GM18867 (cell line): ENCODE measurements around the gene DENND2A.
"Not testable (repeated sequence)": the region's sequence is repeated elsewhere in the genome, so short reads cannot be mapped to it uniquely, and the experiment has no call there.

Experiments used
- ATAC-seq: cut with Tn5 transposase; IDR thresholded peaks from one replicate; pipeline ENCODE4 v1.9.1; 2021; ENCODE audit warnings: mild to moderate bottlenecking, moderate library complexity; ENCODE audit not compliant: unreplicated experiment

The DENND2A gene

DNA sequence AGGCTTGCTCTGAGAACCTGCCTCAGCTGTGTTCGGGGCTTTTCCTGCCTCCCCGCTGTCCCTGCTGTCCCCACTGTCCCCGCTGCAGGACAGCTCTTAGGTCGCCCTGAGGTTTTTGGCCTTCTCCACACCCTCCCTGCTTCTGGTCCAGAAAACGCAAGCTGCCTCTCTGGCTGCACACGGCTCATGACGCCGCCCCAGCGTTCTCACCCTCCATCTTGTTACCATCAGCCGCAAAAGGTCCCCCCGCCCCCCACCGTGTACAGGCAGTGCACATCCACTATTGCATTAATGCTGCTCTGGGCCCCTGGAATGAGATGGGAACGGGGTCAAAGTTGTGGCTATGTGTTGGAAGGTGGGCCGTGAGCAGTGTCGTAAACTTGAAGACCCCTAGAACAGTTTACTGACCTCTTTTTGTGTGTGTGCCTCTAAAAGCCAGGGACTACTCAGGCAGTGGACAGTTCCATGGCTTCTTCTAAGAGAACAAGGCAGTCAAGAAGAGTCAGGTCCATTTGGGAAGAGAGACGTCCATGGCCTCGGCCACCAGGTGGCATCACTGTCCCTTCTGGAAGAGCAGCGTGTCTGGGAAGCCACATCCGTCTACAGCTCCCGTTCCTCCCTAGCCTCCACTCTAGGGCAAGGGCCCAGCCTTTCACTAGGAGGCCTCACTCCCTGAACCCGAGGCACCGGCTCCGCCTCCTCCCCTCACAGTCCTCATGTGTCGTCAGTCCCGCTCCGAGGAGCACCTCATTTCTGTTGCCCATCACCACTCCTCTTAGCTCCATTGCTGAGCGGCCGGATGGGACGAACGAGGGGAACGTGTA lies 122.9 kb downstream of the DENND2A start:
- ATAC-seq: peak; percentile 75

DNA sequence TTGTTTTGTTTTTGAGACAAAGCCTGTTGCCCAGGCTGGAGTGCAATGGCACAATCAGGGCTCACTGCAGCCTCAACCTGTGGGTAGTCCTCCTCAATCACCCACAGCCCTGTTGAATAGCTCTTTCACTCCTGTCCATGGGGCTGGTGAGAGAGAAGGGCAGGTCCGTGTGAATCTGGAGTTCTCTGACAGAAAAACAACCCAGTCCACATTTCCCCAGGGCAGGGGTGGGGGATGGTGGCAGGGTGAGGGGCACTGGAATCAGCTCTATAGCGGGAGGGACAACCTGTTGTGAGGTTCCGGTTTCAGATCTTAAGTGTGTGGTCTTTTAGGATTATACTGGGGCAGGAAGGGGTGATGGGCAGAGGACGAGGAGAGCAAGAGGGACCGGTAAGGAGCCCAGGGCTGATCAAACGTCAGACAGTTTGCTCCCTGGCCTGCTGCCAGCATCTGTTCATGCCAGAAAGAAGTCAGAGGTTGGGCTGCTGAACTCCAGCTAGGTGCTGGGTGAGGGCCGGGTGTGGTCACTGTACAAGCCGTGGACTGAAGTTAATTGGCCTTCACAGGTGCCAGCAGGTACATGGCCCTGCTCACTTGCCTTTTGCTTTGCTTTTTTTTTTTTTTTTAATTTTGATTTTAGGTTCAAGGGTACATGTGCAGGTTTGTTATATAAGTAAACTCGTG lies 128.2 kb downstream of the DENND2A start:
- no peak for ATAC-seq

- no peak for ATAC-seq
These were observed 130.8 kb downstream of the DENND2A start for GRCh38 chr7:140509789-140510188.

- not testable (repeated sequence) for ATAC-seq
These were observed 133.1 kb downstream of the DENND2A start for GRCh38 chr7:140507556-140507955.

DNA sequence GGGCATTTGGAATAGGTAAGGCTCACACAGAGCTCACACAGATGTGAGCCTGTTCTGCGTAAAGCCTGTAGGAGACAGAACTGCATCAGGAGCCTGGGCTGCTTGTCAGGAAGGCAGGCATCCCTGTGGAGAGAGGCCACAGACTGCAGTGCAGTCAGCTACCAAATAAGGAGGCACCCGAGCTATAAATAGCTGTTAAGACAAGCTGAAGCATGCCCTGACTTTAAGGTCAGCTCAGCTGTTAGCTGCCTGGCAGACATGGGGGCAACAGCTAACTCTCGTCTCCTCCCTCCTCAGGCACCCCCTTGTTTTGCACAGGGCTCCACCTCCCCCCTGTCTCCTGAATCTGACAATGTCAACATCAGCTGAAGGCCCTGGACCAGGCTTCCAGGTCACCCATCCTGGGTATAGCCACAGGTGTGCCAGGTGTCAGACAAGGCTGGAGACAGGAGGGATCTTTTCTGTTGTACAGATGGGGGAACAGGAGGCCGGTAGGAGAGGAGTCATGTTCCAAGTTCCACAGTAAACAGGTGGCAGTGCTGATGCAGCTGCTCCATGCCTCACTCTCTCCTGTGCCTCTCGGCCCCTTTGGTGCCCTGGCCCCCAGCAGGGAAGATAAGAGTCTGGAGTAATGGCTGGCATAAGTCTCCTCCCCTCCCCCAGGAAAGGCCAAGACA lies 133.7 kb downstream of the DENND2A start:
- peak; percentile 70 for ATAC-seq

GRCh38 chr7:140501966-140502365 lies 138.6 kb downstream of the DENND2A start:
- ATAC-seq: no peak

- ATAC-seq: not testable (repeated sequence)
These were observed 142.8 kb downstream of the DENND2A start for GRCh38 chr7:140497807-140498206.

DNA sequence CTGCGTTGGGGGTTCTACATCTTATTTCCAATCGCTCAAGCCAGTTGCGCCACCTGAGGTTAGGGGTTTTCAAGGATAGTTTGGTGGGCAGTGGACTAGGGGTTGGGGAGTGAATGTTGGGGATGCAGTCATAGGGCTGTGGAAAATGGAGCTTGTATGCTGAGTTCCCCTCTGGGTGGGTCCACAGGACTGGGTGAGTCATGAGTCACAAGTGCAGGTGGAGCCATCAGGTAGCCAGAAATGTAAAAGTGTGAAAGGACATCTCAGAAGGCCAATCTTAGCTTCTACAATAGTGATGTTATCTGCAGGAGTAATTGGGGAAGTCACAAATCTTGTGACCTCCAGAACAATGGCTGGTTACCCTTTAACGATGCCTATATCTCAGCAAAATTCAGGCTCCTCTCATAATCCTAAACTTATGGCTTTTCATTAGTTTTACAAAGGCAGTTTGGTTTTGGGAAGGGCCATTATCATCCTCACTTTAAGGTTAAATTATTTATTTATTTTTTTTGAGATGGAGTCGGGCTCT lies 143.3 kb downstream of the DENND2A start:
- no peak for ATAC-seq

GRCh38 chr7:140495514-140496097 lies 145.0 kb downstream of the DENND2A start:
- ATAC-seq: no peak

DNA sequence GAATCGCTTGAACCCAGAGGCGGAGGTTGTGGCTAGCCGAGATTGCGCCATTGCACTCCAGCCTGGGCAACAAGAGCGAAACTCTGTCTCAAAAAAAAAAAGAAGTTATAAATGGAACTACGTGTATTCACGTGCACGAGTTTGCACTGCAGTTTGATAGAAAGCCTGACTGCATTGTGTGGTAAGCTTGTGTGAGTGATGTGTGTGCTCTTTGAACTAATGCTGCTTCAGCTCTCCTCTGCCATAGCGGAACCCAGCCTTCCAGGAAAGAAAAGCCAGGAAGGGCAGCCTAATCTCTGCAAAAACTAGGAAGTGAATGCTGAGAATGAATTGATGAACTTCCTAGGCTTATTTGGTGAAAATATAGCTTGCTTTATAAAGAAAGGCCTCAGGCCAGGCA lies 145.7 kb downstream of the DENND2A start:
- ATAC-seq: no peak

- ATAC-seq: no peak
These were observed 151.6 kb downstream of the DENND2A start for GRCh38 chr7:140489026-140489359.

DNA sequence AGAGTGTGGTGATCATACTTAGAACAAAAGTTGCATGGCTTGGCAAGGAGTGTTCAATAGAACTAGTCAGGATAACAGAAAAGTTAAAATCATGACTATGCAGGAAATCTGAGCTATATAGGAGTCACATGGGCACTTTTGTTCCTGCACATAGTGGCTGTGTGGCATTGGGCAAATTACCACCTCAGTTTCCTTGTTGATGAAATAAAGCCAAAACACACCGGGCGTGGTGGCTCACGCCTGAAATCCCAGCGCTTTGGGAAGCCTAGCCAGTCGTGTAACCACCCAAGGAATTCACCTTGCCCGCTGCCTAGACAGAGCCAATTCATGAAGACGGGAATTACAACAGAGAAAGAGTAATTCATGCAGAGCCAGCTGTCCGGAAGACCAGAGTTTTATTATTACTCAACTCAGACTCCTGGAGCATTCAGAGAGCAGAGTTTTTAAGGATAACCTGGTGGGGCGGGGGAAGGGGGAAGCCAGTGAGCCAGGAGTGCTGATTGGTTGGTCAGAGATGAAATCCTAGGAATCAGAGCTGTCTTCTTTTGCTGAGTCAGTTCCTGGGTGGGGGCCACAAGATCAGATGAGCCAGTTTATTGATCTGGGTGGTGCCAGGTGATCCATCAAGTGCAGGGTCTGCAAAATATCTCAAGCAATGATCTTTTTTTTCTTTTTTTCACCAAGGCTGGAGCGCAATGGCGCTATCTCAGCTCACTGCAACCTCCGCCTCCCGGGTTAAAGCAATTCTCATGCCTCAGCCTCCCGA lies 154.9 kb downstream of the DENND2A start:
- ATAC-seq: no peak

DNA sequence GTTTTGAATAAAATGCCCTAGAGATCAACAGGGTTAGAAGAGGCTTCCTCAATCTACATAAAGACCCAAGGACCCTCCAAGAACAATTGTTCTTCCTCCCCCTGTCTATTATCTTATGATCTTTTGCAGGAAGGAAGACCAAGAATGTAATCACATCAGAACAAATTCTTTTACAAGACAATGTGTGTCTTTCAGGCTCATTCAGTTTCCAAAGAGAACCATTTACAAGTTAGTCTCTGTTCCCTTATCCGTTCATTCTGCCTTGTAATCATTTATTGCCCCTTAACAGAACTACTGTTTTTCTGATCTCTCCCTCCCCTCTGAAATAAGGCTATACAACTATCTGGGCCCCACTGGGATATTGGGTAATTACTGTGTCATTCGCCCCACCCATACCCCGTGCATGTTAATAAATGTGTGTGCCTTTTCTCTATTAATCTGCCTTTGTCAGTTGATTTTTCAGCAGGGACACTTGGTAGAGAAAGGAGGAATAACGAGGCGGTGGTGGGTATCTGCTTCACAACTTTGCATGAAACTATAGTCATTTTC lies 155.6 kb downstream of the DENND2A start:
- no peak for ATAC-seq

- ATAC-seq: no peak
These were observed 156.1 kb downstream of the DENND2A start for GRCh38 chr7:140484479-140484878.

DNA sequence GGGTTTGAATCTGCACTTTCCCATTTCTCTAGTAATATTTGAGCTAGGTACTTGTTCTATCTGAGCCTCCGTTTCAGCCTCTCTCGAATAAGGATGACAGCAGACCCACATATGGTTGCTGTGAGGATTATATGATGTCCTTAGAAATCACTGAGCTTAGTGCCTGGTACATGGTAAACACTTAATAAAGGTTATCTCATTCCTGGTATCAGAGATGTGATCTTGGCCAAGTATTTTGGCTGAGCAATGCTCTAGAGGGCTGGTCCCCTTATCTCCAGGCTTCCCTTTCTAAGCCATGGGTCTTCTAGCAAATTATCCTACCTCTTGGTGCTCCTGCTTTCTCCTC lies 160.9 kb downstream of the DENND2A start:
- ATAC-seq: no peak

DNA sequence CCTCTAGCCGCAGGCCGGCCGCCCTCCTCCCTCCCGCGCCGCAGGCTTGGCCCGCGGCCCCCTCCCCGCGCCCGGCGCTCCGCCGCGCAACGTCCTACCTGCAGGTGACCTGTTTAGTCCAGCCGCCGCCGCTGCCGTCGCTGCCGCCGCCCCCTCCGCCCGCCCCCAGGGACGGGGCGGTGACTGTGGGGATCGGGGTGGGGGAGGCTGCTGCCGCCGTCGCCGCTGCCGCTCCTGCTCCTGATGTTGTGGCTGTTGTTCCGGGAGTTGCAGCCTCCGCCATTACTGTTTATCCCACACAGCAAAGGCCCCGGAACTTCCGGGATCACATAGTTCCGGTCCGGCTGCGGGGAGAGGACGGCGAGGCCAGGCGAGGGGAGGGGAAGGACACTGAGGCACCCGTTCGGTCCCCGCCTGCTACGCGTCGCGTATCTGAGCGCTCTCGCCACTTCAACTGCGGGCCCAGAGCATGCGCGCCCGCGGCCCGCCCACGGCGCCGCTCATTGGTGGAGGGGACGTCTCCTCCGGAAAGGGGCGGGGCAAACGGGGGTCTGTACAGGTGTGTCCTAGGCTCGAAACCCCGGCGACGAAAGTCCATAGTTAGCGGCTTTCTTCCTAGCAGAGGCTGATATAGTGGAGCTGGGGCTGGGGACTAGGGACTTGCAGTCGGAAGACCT lies 161.4 kb downstream of the DENND2A start, which contains the start of gene MKRN1:
TSS of gene MKRN1 (minus strand) at position 444 of the 677 bp plus-strand sequence. CDS start at position 283, 161 bp downstream.
- peak; percentile 94 for ATAC-seq

- peak; percentile 18 for ATAC-seq
These were observed 162.2 kb downstream of the DENND2A start for GRCh38 chr7:140478246-140479061.

DNA sequence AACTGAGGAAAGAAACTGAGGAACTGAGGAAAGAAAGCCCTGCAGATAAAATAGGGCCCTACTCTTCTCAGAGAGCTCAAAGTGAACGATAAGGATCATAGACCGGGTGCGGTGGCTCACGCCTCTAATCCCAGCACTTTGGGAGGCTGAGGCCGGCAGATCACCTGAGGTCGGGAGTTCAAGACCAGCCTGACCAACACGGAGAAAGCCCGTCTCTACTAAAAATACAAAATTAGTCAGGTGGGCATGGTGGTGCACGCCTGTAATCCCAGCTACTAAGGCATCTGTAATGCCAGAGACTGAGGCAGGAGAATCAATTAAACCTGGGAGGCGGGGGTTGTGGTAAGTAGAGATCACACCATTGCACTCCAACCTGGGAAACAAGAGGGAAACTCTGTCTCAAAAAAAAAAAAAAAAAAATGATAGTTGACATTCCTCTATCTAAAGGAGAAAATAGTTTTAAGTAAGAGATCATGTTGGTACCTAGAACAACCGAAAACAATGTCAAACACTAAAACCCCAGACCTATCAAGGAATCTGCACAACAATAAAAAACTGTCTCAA lies 163.8 kb downstream of the DENND2A start:
- no peak for ATAC-seq
